COLO829 (cell line): ENCODE data around the gene ISOC2.

Source experiments
- DNase-seq: peaks from one replicate; pipeline ENCODE4 v3.0.0; 2012; ENCODE audit warnings: low spot score

The ISOC2 gene

GRCh38 chr19:55489711-55490477 is 28.5 kb upstream of the ISOC2 start:
- DNase-seq = no peak

GRCh38 chr19:55488986-55489710 is 27.7 kb upstream of the ISOC2 start:
- no peak for DNase-seq

GRCh38 chr19:55487924-55488687 is 26.7 kb upstream of the ISOC2 start, which contains the start of gene SSC5D:
Gene SSC5D (plus strand): TSS chr19:55488436. CDS start chr19:55488590, 154 bp downstream.
- no peak for DNase-seq

GRCh38 chr19:55486971-55487923 is 25.8 kb upstream of the ISOC2 start:
- no peak for DNase-seq

GRCh38 chr19:55486043-55486970 is 24.9 kb upstream of the ISOC2 start:
- DNase-seq = no peak

GRCh38 chr19:55485439-55486011 is 24.1 kb upstream of the ISOC2 start:
- DNase-seq = no peak

- no peak for DNase-seq
Observed at GRCh38 chr19:55484593-55485438, 23.4 kb upstream of the ISOC2 start, which contains the start of gene NAT14. Gene NAT14 (plus strand): TSS chr19:55485188. CDS start chr19:55485709, 521 bp downstream.

- no peak for DNase-seq
Observed at GRCh38 chr19:55483706-55484592, 22.5 kb upstream of the ISOC2 start.

GRCh38 chr19:55482967-55483705 is 21.7 kb upstream of the ISOC2 start:
- no peak for DNase-seq

- no peak for DNase-seq
Observed at GRCh38 chr19:55482156-55482961, 20.9 kb upstream of the ISOC2 start.

GRCh38 chr19:55481794-55482155 is 20.3 kb upstream of the ISOC2 start:
- no peak for DNase-seq

GRCh38 chr19:55481148-55481793 is 19.8 kb upstream of the ISOC2 start:
- DNase-seq = no peak

GRCh38 chr19:55479451-55480230 is 18.2 kb upstream of the ISOC2 start:
- DNase-seq = no peak

- DNase-seq = no peak
Observed at GRCh38 chr19:55479045-55479444, 17.6 kb upstream of the ISOC2 start.

- no peak for DNase-seq
Observed at GRCh38 chr19:55478364-55478763, 16.9 kb upstream of the ISOC2 start.
